Measurements from ENCODE around the gene TRIM71. TPM values are rescaled to one million over a fixed set of nuclear protein-coding genes. Genes with fewer than 3 reads are reported as not detected.

Gene TRIM71
- total and polyA plus RNA-seq, 7 donors: not detected

GRCh38 chr3:32859604-32860237 is 41.9 kb downstream of the TRIM71 start:
- Histone ChIP-seq H3K27ac (no peak overlapping the region), H3K36me3 (no peaks in the 10 kb centered on the region), H3K4me3 (no peak overlapping the region), H3K27me3 (no peaks in the 10 kb centered on the region), H3K9me3 (no peaks in the 10 kb centered on the region), H3K4me1 (no peaks in the 10 kb centered on the region)
- WGBS, 2 donors: 97 to 98% methylated on average over 4 of the region's 4 CpGs
- no peak for DNase-seq
- TF ChIP-seq EP300 (IDR thresholded peaks at IDR 0.05) (no peak), POLR2AphosphoS5 (IDR thresholded peaks at IDR 0.05) (no peak), POLR2A (IDR thresholded peaks at IDR 0.05) (no peak), CTCF (IDR thresholded peaks at IDR 0.05) (no peak)
- intact Hi-C loops (cut with DNase I): no loop called here

- H3K9me3 ChIP-seq: no peaks in the 10 kb centered on the region
- H3K36me3 ChIP-seq: no peaks in the 10 kb centered on the region
- no peaks in the 10 kb centered on the region for H3K27me3 ChIP-seq
- TF ChIP-seq CTCF (IDR thresholded peaks at IDR 0.05): no peak
- TF ChIP-seq POLR2AphosphoS5 (IDR thresholded peaks at IDR 0.05): no peak
- TF ChIP-seq POLR2A (IDR thresholded peaks at IDR 0.05): no peak
- TF ChIP-seq EP300 (IDR thresholded peaks at IDR 0.05): no peak
- H3K4me3 ChIP-seq: no peak overlapping the region
- no peak overlapping the region for H3K27ac ChIP-seq
- H3K4me1 ChIP-seq: no peaks in the 10 kb centered on the region
- 89 to 94% methylated on average over 4 of the region's 4 CpGs for WGBS, 2 donors
- DNase-seq: no peak
- intact Hi-C loops (cut with DNase I): no loop called here
Measured at GRCh38 chr3:32860499-32860898, 42.7 kb downstream of the TRIM71 start.

GRCh38 chr3:32861681-32862080 is 43.9 kb downstream of the TRIM71 start:
- no peak for TF ChIP-seq POLR2A (IDR thresholded peaks at IDR 0.05)
- TF ChIP-seq EP300 (IDR thresholded peaks at IDR 0.05): no peak
- TF ChIP-seq POLR2AphosphoS5 (IDR thresholded peaks at IDR 0.05): no peak
- no peak for TF ChIP-seq CTCF (IDR thresholded peaks at IDR 0.05)
- Histone ChIP-seq H3K4me3 (no peak overlapping the region), H3K4me1 (no peaks in the 10 kb centered on the region), H3K36me3 (no peaks in the 10 kb centered on the region), H3K9me3 (no peaks in the 10 kb centered on the region), H3K27ac (no peak overlapping the region), H3K27me3 (no peaks in the 10 kb centered on the region)
- intact Hi-C loops (cut with DNase I): no loop called here
- WGBS, 2 donors: 73 to 80% methylated on average over 5 of the region's 5 CpGs
- no peak for DNase-seq

- DNase-seq: no peak
- no peak overlapping the region for H3K27ac ChIP-seq
- no peak overlapping the region for H3K4me3 ChIP-seq
- intact Hi-C loops (cut with DNase I): no loop called here
- WGBS, 2 donors: 81 to 89% methylated on average over 11 of the region's 11 CpGs
- H3K4me1 ChIP-seq: no peaks in the 10 kb centered on the region
- no peak for TF ChIP-seq POLR2AphosphoS5 (IDR thresholded peaks at IDR 0.05)
- no peak for TF ChIP-seq CTCF (IDR thresholded peaks at IDR 0.05)
- no peak for TF ChIP-seq EP300 (IDR thresholded peaks at IDR 0.05)
- TF ChIP-seq POLR2A (IDR thresholded peaks at IDR 0.05): no peak
- H3K27me3 ChIP-seq: no peaks in the 10 kb centered on the region
- H3K9me3 ChIP-seq: no peaks in the 10 kb centered on the region
- H3K36me3 ChIP-seq: no peaks in the 10 kb centered on the region
Measured at GRCh38 chr3:32862247-32862935, 44.6 kb downstream of the TRIM71 start.
